Type B pancreatic cell (in vitro differentiated cells): ENCODE data around the gene CEP41. TPM values are rescaled to one million over a fixed set of nuclear protein-coding genes. Genes with fewer than 3 reads are reported as not detected.

Source experiments
- DNase-seq: peaks from one replicate; pipeline ENCODE4 v3.0.0; 2021; ENCODE audit warnings: mixed read lengths; ENCODE audit not compliant: unreplicated experiment; ENCODE audit errors: extremely low spot score
- H3K27ac Mint-ChIP-seq: 2 replicates; pipeline ENCODE4 v1.8.0; 2021; ENCODE audit warnings: mild to moderate bottlenecking, mixed read lengths
- H3K27me3 Mint-ChIP-seq: 2 replicates; pipeline ENCODE4 v1.8.0; 2021; ENCODE audit warnings: mixed read lengths
- H3K36me3 Mint-ChIP-seq: 2 replicates; pipeline ENCODE4 v1.8.0; 2021; ENCODE audit warnings: mixed read lengths
- H3K4me1 Mint-ChIP-seq: one replicate; pipeline ENCODE4 v1.8.0; 2021; ENCODE audit warnings: mixed read lengths; ENCODE audit not compliant: unreplicated experiment
- H3K4me3 Mint-ChIP-seq: 2 replicates; pipeline ENCODE4 v1.8.0; 2021; ENCODE audit warnings: mild to moderate bottlenecking, mixed read lengths
- H3K9me3 Mint-ChIP-seq: 2 replicates; pipeline ENCODE4 v1.8.0; 2021; ENCODE audit warnings: mixed read lengths
- CTCF ChIP-seq: fragments of 200-600 bp; sonication (generic); conservative IDR thresholded peaks from 2 replicates; pipeline ENCODE4 v1.5.0; 2021; ENCODE audit warnings: antibody characterized with exemption, mild to moderate bottlenecking
- total RNA-seq: library from RNA; stranded (reverse); gene quantifications from 2 replicates; pipeline ENCODE4 v1.2.1, GENCODE V29; 2021; ENCODE audit warnings: low replicate concordance

Gene CEP41
- total RNA-seq, 1 donor from 2014 or later = 33.0 TPM

- no peak overlapping the region for H3K27ac Mint-ChIP-seq
- H3K36me3 Mint-ChIP-seq = peaks cover 20% of the 10 kb centered on the region
- H3K4me1 Mint-ChIP-seq = peaks cover 67% of the 10 kb centered on the region
- no peak for TF ChIP-seq CTCF
- H3K4me3 Mint-ChIP-seq = no peak overlapping the region
- no peaks in the 10 kb centered on the region for H3K27me3 Mint-ChIP-seq
- H3K9me3 Mint-ChIP-seq = no peaks in the 10 kb centered on the region
- no peak for DNase-seq
Measured at GRCh38 chr7:130394421-130395195, 46.2 kb downstream of the CEP41 start.

- TF ChIP-seq CTCF = no peak
- Mint-ChIP-seq H3K36me3 (peaks cover 16% of the 10 kb centered on the region), H3K9me3 (no peaks in the 10 kb centered on the region), H3K4me3 (no peak overlapping the region), H3K27me3 (no peaks in the 10 kb centered on the region), H3K4me1 (peaks cover 67% of the 10 kb centered on the region), H3K27ac (no peak overlapping the region)
- no peak for DNase-seq
Measured at GRCh38 chr7:130393841-130394411, 46.9 kb downstream of the CEP41 start.

- no peak overlapping the region for H3K27ac Mint-ChIP-seq
- H3K27me3 Mint-ChIP-seq = no peaks in the 10 kb centered on the region
- peaks cover 11% of the 10 kb centered on the region for H3K36me3 Mint-ChIP-seq
- no peak for TF ChIP-seq CTCF
- peaks cover 2% of the 10 kb centered on the region for H3K9me3 Mint-ChIP-seq
- no peak overlapping the region for H3K4me3 Mint-ChIP-seq
- H3K4me1 Mint-ChIP-seq = peaks cover 62% of the 10 kb centered on the region
- DNase-seq = no peak
Measured at GRCh38 chr7:130393101-130393561, 47.7 kb downstream of the CEP41 start.

- H3K36me3 Mint-ChIP-seq = peaks cover 9% of the 10 kb centered on the region
- no peak overlapping the region for H3K27ac Mint-ChIP-seq
- peaks cover 54% of the 10 kb centered on the region for H3K4me1 Mint-ChIP-seq
- no peak for TF ChIP-seq CTCF
- peaks cover 6% of the 10 kb centered on the region for H3K9me3 Mint-ChIP-seq
- no peaks in the 10 kb centered on the region for H3K27me3 Mint-ChIP-seq
- no peak for DNase-seq
- H3K4me3 Mint-ChIP-seq = no peak overlapping the region
Measured at GRCh38 chr7:130390486-130390885, 50.3 kb downstream of the CEP41 start.

DNA sequence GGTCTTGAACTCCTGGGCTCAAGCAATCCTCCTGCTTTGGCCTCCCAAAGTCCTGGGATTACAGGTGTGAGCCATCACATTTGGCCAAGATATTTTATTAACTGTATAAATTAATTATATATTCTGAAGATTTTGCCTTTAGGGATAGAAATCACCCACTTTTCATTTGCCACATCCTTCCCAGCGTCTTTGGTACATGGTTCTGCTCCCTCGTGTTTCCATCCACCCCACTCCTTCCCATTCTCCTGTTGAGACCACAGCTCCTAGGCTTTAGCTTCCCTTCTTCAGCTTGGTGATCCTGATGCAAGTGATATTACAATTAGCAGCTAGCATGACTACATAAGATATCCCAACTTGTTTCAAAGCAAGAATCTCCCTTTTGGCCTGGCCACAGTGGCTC is 52.1 kb downstream of the CEP41 start:
- peaks cover 5% of the 10 kb centered on the region for H3K36me3 Mint-ChIP-seq
- H3K27me3 Mint-ChIP-seq = no peaks in the 10 kb centered on the region
- H3K9me3 Mint-ChIP-seq = peaks cover 6% of the 10 kb centered on the region
- no peak for DNase-seq
- H3K4me1 Mint-ChIP-seq = peaks cover 36% of the 10 kb centered on the region
- no peak overlapping the region for H3K27ac Mint-ChIP-seq
- no peak overlapping the region for H3K4me3 Mint-ChIP-seq
- TF ChIP-seq CTCF = no peak
